Cerebellar cortex (tissue), 1 donor: ENCODE results near the gene ADAMTS2.
"Not testable (repeated sequence)": the region's sequence is repeated elsewhere in the genome, so short reads cannot be mapped to it uniquely, and the experiment has no call there.

Experiments used
- DNase-seq: peaks from one replicate; pipeline ENCODE4 v3.0.0-alpha.2; 2015; ENCODE audit warnings: low spot score

The ADAMTS2 gene

DNA sequence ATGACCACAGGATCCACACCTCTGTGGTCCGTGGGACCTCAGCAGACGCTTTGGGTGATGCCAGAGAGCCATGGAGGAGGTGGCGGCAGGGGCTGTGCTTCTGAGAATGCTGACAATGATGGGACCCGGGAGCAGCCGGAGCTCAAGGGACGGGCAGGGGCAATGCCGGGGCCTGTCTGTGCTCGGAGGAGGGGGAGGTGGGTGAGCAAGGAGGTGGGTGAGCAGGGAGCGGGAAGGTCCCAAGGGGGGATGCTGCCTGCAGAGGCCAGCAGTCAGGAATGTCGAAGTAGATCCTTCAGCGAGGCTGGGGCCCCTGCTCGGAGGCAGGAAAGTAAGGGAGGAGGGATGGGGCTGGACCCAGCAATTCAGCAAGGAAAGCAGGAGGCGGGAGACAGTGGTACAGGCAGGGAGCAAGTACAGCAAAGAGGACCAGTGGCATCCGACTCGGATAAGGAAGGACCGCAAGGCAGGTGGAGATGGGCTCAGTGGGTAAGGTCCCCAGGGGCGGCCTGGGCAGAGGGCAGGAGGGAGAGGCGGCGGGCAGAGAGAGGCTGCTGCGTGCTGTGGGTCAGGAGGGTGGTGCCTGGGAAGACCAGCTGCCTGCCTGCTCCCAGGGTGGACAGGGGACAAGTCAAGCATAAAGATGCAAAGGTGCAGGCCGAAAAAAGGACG lies 49.0 kb downstream of the ADAMTS2 start:
- no peak for DNase-seq

DNA sequence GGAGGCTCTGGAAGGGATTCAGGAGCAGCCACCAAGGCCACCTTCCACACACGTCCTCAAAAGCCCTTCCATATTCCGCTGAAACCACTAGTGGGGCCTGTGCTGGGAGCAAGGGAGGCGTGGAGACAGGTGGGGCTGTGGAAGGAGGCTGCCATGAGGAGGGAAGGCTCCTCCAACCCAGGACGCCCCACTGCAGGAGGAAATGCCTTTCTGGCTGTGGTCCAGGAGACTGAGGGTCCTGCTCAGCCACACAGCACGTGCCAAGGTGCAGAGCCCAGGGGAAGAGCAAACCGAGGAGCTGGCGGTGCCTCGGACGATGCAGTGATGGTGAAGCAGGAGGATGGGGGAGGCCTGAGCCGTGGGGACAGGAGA lies 49.5 kb downstream of the ADAMTS2 start:
- DNase-seq = no peak

DNA sequence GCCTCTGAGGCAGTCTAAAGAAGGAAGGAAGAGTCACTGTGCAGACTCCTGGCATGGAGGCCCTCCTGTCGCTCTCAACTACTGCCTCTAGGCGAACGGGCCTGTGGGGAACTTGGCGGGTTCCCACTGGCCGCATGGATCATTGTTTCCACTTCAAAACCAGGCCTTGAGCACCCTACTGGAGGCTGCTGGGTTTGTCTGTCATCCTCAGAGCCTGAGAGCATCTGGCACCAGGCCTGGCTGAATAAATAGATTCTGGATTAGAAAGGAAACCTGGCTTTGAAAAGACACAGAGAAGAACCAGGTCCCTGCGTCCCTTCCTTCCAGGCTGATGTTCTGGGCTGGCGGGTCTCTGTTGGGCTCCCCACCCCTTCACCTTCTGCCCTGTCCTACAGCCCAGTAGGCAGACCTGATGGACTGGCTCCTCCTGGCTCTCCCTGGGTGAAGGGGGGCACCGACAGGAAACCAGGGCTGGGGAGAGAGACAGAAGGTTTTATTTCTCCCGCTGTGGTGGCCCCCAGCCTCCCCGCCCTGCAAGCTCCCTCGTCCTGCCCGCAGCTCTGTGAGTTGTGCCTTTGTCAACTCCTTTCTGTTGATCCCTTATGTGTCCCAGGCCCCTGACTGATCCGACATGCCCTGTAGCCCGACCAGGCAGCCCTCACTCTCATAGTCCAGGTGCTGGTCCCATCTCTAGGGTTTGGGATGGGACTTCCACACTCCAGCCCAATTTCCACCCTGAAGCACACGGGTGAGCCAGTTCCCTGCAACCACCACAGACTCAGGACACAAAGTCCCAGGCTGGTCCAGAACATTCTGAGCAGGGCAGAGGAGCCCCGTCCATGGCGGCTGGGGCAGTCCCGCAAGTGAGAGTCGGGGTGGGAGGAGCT lies 50.1 kb downstream of the ADAMTS2 start:
- DNase-seq = no peak

DNA sequence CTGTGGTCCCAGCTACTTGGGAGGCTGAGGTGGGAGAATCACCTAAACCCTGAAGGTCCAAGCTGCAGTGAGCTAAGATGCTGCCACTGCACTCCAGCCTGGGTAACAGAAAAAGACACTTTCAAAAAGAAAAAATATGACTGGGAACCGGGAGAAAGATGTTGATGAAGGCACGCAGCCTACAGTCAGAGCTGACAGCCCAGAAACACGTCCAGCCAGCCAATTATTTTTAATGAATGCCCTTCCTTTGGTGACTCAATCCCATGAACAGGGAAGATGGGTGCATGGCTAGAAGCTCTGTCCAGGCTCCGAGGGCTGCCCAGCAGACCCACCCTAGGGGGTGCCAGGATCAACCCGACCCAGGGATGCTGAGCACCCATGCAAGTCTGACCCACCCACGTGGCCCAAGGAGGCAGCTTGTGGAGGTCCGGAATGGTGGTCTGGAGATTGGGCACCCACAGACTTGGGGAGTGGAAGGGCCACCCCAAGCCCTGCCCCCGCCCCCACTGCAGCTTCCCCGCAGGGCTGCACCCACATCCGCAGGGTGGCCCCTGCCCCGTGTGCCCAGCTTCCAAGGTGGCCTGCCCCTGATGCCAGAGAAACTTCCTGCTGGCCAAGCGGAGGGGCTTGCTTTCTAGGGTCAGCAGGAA lies 51.0 kb downstream of the ADAMTS2 start:
- DNase-seq = no peak

DNA sequence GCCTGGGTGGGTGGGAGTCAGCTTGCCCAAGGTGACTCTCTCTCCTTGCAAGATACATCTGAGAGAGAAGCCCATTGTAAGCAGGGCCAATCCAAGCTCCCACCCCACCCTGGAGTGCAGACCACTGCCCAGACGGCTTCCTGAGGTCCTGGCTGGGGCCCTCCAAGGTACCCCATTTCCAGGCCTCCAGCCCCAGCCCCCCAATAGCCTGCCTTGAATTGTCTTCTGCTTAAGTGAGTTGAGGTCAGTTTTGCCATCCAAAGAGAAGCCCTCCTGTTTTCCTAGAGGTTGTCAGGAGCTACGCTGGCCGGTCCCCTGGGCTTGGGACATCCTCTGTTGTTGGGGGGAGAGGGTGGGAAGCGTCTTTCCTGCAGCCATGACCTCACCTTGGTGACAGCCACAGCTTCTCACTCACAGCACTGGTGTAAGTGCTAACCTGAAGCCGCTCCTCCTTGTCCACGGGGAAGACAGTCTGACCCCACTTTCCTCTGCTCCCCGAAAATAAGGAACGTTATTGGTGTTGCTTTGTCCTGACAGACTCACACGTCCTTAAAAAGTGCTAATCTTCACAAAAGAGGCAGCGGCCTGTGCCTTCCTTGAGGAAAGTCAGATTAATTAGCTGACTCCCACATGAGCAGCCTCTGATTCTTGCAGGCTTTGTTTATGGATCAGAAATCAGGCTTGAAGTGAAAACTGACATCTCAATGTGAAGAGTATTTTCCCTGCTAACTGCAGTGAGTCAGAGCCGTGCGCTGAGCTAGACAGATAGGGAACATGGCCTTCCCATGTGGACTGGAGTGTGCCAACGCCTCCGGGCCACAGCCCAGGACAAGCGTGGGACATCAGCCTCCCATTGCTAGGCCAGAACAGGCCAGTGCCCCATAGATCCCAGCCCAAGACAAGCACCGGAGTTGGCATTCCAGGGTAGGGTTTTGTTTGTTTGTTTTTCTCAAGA lies 52.3 kb downstream of the ADAMTS2 start:
- no peak for DNase-seq

DNA sequence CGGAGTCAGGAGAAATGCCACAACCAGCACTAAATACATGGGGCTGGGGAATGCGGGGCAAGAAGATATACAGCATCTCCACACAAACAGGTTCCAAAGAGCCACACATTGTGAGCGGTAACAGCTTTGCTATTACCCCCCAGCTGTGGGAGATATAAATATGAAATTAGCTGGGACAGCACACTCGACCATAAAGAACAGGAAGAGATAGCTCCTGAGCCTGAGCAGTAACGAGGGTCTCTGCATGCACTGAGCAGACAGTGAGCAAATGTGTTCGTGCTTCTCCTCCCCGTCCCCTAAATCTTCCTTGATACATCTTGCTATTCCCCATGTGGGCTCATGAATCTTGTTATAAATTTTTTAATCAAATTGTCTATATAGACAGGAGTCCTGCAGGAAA lies 53.1 kb downstream of the ADAMTS2 start:
- DNase-seq = no peak

DNA sequence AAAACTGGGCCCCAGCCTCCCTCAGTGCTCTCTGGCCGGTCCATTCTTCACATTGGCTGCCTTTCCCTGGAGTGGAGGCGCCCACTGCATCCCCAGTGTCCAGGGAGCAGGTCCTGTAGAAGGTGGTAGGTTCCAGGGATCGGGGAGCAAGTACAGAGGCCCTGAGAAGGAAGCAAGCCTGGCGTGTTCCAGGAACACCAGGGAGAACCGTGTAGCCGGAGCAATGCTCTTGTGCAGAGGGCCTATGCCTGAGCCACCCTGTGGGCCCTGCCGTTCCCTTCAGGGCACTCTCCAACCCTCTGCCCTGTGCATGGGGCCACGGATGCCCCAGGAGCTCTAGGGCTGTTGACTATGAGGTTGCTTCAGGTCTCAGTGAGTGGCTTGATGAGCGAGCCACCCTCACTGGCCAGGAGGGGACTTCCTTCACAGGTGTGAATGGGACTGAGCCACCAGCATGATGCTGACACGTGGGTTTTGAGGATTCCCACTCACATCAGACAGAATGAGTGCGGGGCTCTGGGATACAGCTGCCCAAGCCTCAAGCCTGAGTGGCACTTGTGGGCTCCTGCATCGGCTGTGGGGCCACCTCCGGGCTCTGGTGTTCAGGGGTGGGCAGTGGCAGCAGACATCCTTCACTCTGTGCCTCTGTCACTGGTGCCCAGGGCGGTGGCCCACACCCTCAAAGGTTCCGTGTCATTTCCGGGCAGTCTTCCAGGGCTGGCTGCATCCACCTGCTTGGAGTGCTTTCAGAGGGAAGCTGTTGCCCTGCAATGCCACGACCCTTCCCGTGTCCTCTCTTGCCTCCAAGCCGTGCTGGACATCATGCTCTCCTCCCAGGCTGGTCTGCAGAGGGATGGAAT lies 54.4 kb downstream of the ADAMTS2 start:
- DNase-seq = no peak

DNA sequence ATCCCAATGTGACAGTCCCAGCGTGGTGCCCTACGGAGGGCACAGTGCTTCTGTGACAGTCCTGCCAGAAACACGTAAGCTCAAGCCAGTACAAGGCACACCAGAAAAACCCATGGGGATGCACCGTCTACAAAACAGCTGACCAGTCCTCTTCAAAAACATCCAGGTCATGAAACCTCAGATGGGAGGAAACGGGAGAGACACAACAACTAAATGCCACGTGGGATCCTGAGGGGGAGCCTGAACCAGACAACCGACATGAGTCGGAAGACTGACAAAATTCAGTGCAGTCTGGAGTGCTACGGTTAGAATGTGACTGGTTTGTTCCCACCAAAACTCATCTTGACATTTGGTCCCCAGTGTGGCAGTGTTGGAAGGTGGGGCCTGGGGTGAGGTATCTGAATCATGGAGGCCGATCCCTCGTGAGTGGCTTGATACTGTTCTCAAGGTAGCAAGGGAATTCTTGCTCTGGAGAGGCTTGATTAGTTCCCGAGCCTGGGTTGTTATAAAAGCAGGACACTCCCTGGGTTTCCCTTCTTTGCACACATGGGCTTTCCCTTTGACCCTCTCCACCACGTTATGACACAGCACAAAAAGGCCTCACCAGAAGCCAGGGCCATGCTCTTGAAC lies 55.4 kb downstream of the ADAMTS2 start:
- no peak for DNase-seq

DNA sequence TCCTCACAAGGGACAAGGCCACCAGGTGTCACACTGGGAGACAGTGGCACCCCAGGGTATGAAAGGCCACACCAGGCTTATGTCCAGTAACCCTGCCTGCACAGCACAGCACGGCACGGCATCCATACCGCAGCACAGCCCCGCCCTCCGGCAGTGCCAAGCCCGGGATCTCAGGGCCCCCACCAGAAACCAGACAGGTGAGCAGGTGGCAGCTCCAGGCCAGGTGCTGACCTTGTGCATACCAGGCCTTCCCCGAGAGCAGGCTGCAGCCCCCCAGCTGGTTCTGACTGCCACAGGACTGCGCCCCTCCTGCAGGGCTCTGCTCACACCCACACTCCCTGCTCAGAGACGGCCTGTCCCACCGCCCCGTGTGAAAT lies 56.5 kb downstream of the ADAMTS2 start:
- DNase-seq = no peak

DNA sequence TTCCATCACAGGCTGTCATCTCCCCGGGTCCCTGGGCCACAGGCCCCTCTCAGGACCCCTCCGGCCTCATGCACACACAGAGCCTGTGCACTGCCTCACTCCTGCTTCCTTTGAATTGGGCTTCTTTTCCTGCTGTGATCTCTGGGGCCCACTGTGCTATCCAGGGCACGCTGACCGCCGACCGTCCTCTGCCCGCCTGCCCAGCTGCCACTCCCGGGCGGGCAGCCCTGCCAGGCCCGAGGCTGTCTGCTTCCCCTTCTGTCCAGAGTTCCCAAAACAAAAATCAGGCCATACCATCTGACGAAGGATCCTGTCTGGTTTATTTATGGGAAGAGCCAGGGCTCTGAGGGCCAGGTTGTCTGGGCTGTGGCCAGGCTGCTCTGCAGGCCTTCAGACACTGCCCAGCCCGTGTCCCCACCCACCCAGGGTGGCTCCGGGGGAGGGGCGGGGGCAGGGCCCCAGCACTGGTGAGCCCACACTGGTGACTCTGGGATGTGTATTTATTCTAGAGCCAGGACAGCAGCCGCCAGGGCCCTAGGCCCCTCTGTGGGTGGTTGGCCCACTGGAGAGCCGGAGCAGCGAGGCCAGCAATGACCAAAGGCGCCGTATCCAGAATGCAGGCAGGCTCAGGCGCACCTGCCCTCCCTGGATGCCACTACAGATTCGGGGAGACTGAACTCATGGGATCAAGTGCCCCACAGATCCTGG lies 57.0 kb downstream of the ADAMTS2 start:
- peak; percentile 82 for DNase-seq

DNA sequence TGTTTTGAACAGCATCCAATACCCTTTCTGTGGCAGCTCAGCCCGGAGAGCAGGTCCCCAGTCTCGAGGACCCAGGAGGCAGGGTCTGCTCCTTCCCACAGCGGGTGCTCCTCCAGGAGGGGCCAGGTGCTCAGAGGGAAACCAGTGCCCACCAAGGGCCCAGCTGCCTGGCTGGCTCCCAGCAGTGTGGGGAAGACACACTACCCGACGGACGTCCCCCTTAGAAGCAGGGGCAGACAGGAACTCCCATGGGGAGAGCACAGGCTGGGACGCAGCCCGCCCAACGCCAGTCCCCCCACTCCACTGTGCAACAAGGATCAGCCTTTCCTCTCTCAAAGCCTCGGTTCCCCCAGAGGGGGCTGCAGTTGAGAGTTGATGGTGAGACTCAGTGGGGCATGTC lies 57.6 kb downstream of the ADAMTS2 start:
- no peak for DNase-seq

DNA sequence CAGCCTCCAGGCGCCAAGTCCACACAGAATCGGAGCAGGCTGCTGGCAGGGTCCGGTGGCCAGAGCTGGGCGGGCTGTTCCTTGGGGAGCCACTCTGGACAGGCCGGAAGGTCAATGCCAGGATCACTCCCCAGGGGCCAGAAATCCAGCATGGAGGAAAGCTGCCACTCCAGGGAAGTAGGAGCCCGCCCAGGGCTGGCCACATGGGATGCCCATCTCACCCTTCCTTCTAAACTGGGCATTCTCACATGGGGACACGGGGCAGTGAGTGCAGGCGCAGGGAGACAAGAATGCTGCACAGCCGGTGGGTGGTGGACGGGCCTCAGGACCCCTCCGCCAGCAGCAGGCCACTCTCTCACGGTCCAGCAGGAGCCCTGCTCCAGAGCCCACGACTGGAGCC lies 58.2 kb downstream of the ADAMTS2 start:
- DNase-seq = no peak

DNA sequence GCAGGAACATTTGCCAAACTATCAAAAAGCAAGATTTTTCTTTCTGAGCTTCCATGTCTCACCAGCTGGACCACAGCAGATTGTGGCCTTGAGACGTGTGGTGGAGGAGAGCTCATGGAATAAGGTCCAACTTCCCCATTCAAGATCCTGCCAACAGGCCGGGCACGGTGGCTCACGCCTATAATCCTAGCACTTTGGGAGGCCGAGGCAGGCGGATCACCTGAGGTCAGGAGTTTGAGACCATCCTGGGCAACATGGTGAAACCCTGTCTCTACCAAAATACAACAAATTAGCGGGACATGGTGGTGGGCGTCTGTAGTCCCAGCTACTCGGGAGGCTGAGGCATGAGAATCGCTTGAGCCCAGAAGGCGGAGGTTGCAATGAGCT lies 59.5 kb downstream of the ADAMTS2 start:
- DNase-seq = not testable (repeated sequence)

DNA sequence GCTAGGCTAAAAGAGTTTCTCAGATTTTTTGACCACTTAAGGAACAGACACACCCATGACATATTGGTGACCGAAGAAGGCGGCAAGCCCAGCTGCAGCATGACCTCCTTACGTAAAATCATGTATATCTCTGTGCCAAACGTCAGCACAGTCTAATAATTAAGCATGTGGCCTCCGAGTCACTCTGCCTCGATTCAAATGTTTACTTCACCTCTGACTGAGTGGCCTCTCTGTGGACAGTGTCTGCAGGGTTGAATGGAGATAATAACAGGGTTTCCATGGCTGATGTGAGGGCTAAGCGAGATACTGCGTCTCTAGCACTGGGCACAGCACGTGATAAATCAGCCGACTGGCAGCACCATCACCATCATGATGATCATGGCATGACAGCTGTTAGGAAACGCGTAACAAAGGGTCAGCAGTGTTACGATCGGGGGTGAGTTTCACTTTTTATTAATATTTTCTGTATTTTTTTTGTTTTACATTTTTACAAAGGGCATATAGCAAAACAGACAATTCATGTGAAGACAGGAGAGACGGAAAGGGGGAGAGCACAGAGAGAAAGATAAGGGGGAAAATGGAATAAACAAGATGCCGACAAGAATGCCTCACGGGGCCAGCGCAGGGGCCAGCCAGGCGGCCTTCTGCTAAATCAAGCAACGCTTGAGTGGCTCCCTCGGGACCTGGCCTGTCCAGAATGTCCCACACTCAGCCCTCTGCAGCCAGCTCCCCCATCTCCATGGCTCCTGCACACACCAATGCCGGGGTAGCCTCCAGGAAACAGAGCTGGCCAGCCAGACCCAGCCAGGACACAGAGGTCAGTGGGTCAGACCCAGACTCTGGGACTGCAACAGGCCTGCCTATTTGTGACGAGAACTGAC lies 60.3 kb downstream of the ADAMTS2 start:
- DNase-seq = no peak

DNA sequence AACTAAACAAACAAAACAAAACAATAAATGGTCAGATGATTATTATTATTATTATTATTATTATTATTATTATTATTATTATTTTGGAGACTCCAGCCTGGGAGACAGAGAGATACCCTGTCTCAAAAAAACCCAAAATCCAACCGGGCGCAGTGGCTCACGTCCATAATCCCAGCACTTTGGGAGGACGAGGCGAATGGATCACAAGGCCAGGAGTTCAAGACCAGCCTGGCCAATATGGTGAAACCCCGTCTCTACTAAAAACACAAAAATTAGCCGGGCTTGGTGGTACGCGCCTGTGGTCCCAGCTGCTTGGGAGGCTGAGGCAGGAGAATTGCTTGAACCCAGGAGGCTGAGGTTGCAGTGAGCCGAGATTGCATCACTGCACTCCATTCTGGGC lies 61.4 kb downstream of the ADAMTS2 start:
- not testable (repeated sequence) for DNase-seq

DNA sequence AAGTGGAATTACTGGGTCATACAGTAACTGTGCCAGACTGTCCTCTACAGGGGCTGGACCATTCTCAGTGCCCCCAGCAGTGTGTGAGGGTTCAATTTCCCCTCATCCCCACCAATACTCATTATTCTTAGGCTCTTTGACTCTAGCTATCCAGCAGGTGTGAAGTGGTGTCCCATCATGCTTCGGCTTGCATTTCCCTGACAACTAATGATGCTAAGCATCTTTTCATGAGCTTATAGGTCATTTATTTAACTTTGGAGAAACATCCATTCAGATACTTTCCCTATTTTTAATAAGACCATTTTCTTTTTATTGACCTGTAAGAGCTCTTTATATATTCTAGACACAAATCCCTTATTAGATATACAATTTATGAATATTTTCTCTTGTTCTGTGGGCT lies 63.6 kb downstream of the ADAMTS2 start:
- DNase-seq = no peak

DNA sequence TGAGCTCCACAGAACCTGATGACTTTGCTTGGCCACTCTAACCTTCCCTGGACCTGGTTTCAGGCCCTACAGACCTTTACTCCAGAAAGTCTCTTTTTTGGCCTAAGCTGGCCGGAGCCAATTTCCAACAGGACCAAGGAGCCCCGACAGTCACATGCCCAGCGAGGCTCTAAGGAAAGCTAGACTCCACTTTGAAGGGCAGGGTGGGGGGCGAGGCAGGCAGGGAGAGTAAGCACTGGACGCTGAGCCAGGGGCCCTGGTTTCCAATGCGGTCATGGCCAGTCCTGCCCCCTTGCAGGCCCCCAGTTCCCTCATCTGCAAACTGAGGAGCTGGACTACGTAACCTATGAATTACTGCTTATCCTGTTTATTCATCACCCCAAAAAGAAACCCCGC lies 65.2 kb downstream of the ADAMTS2 start:
- DNase-seq = no peak

DNA sequence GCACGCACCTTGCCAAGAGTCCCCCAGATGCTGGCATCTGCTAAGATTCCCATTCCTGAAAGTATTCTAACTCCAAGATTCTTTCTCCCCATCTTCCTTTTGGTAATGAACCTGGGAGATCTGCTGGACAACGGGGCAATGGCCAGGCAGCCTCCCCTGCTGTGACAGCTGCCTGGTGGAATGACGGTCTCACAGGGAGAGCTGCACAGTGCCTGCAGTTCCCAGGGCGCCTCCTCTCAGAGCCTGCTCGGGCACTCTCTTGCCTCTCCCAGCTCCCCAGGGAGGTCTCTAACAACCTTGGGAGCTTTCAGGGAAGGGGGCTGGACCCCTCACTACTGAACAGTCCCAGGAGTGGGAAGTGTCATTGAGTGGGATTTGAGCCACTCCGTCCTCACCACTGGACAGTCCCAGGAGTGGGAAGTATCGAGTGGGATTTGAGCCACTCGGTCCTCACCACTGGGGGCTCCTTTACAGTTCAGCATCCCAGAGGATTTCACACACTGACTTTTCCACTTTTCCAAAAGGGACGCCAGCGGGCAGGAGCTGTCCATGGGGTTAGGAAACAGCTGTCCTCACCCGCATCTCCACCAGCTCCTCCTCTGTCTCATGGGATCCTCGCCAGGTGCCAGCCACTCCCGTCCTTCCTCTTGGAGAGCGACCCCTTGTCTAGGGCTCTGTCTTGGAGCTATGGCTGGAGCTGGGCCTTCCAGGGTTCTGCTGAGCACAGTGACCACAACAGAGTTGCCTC lies 65.7 kb downstream of the ADAMTS2 start:
- DNase-seq = no peak
